SJCRH30 (cell line): ENCODE results near the gene PAEP. TPM values are rescaled to one million over a fixed set of nuclear protein-coding genes. Genes with fewer than 3 reads are reported as not detected.

Experiments used
- DNase-seq, 2 experiments: peaks; one replicate each; pipeline ENCODE4 v3.0.0-alpha.2; 2015 to 2020
- H3K27ac ChIP-seq: fragments of 250-450 bp; sonication (Bioruptor Pico); 2 replicates; pipeline ENCODE4 v1.5.1; 2020; ENCODE audit warnings: mild to moderate bottlenecking, moderate library complexity
- H3K27me3 ChIP-seq: fragments of 250-450 bp; sonication (Bioruptor Pico); 2 replicates; pipeline ENCODE4 v1.5.1; 2020; ENCODE audit warnings: mild to moderate bottlenecking, moderate library complexity
- H3K36me3 ChIP-seq: fragments of 250-450 bp; sonication (Bioruptor Pico); 2 replicates; pipeline ENCODE4 v1.5.1; 2020; ENCODE audit warnings: mild to moderate bottlenecking, moderate library complexity
- H3K4me1 ChIP-seq: fragments of 250-450 bp; sonication (Bioruptor Pico); 2 replicates; pipeline ENCODE4 v1.5.1; 2020; ENCODE audit warnings: mild to moderate bottlenecking, moderate library complexity
- H3K4me3 ChIP-seq: fragments of 250-450 bp; sonication (Bioruptor Pico); 2 replicates; pipeline ENCODE4 v1.5.1; 2020; ENCODE audit warnings: mild to moderate bottlenecking, moderate library complexity
- H3K9me3 ChIP-seq: fragments of 250-450 bp; sonication (Bioruptor Pico); replicated peaks from 2 replicates; pipeline ENCODE4 v1.5.1; 2020; ENCODE audit warnings: mild to moderate bottlenecking, moderate library complexity
- total RNA-seq: library from RNA; depleted of rRNA; stranded (reverse); fragments of >200 nt; shearing (Covaris generic); gene quantifications from 2 replicates; pipeline ENCODE4 v1.2.3, GENCODE V29; 2014; rRNA removed

The PAEP gene
- total RNA-seq, 1 experiment from 2014 or later = not detected

GRCh38 chr9:135612981-135613910, 51.7 kb downstream of the PAEP start:
- H3K36me3 ChIP-seq = no peaks in the 10 kb centered on the region
- no peak overlapping the region for H3K4me3 ChIP-seq
- no peaks in the 10 kb centered on the region for H3K4me1 ChIP-seq
- H3K9me3 ChIP-seq = no peaks in the 10 kb centered on the region
- H3K27ac ChIP-seq = no peak overlapping the region
- no peak for DNase-seq
- peaks cover 24% of the 10 kb centered on the region for H3K27me3 ChIP-seq

- H3K9me3 ChIP-seq = no peaks in the 10 kb centered on the region
- H3K4me1 ChIP-seq = no peaks in the 10 kb centered on the region
- no peak for DNase-seq
- H3K4me3 ChIP-seq = no peak overlapping the region
- no peaks in the 10 kb centered on the region for H3K36me3 ChIP-seq
- H3K27ac ChIP-seq = no peak overlapping the region
- H3K27me3 ChIP-seq = peaks cover 28% of the 10 kb centered on the region
Observed at GRCh38 chr9:135613946-135614805, 52.6 kb downstream of the PAEP start.

- Histone ChIP-seq H3K27me3 (peaks cover 31% of the 10 kb centered on the region), H3K4me3 (no peak overlapping the region), H3K4me1 (no peaks in the 10 kb centered on the region), H3K36me3 (no peaks in the 10 kb centered on the region), H3K27ac (no peak overlapping the region), H3K9me3 (no peaks in the 10 kb centered on the region)
- no peak for DNase-seq
Observed at GRCh38 chr9:135614821-135615665, 53.5 kb downstream of the PAEP start.

- H3K4me3 ChIP-seq = no peak overlapping the region
- no peaks in the 10 kb centered on the region for H3K4me1 ChIP-seq
- H3K27ac ChIP-seq = no peak overlapping the region
- peak in 1 of 2 experiments; percentile 6 for DNase-seq
- H3K36me3 ChIP-seq = no peaks in the 10 kb centered on the region
- H3K9me3 ChIP-seq = no peaks in the 10 kb centered on the region
- peaks cover 31% of the 10 kb centered on the region for H3K27me3 ChIP-seq
Observed at GRCh38 chr9:135615666-135616618, 54.4 kb downstream of the PAEP start.

Other genes with a start within 250 kb of the PAEP start
- gene PPP1R26, start 82.0 kb upstream of the PAEP start, total RNA-seq = 6.6 and 7.6 TPM in 2 replicates
- gene MRPS2, start 61.1 kb upstream of the PAEP start, total RNA-seq = 68.0 and 68.6 TPM in 2 replicates
- not detected in 2 replicates for gene LCN1, start 40.3 kb upstream of the PAEP start, total RNA-seq
- not detected in 2 replicates for gene OBP2A, start 15.6 kb upstream of the PAEP start, total RNA-seq
- gene GLT6D1, start 77.8 kb downstream of the PAEP start, total RNA-seq = not detected in 2 replicates
- not detected in 2 replicates for gene LCN9, start 101.6 kb downstream of the PAEP start, total RNA-seq
- 2.1 and 2.4 TPM in 2 replicates for gene SOHLH1, start 137.7 kb downstream of the PAEP start, total RNA-seq
- gene KCNT1, start 140.4 kb downstream of the PAEP start, total RNA-seq = 0.33 and 0.51 TPM in 2 replicates